Common myeloid progenitor, CD34-positive (primary cell): ENCODE measurements around the gene UBAP2L.

Experiments used
- CTCF ChIA-PET: fragments of 350-600 bp; sonication (Branson Sonifier 250); formaldehyde crosslinking; loops from one replicate; lab custom pipeline; 2021; ENCODE audit warnings: antibody characterized with exemption; lab: Charles Lee
- POLR2A ChIA-PET: fragments of 350-600 bp; sonication (Branson Sonifier 250); formaldehyde crosslinking; loops from one replicate; lab custom pipeline; 2021; ENCODE audit warnings: antibody characterized with exemption; lab: Charles Lee
- DNase-seq, 3 donors: peaks; one replicate each; pipeline versions ENCODE4 v3.0.0 to v3.0.0-alpha.2; 2013
- H3K27ac ChIP-seq, 2 experiments: 1 replicate in 1 of 2; 2 replicates in 1 of 2; pipeline ENCODE4 v1.7.0; 2013; ENCODE audit warnings: inconsistent platforms in 2 of 2, low read length in 2 of 2, mild to moderate bottlenecking in 2 of 2, low read depth in 1 of 2, moderate library complexity in 1 of 2; ENCODE audit not compliant: severe bottlenecking in 2 of 2, insufficient read depth in 1 of 2, poor library complexity in 1 of 2
- H3K27me3 ChIP-seq, 5 experiments: replicated peaks in 2 of 5; 1 replicate in 3 of 5; 2 replicates in 2 of 5; pipeline versions ENCODE4 v1.6.1 to v1.7.0; 2013; ENCODE audit warnings: low read length in 4 of 5, mild to moderate bottlenecking in 2 of 5, moderate library complexity in 2 of 5, inconsistent platforms in 1 of 5; ENCODE audit not compliant: insufficient read depth in 5 of 5, control insufficient read depth in 4 of 5
- H3K36me3 ChIP-seq, 4 experiments: 1 replicate in 2 of 4; 2 replicates in 2 of 4; pipeline versions ENCODE4 v1.6.1 to v1.7.0; 2013; ENCODE audit warnings: low read length in 3 of 4, control low read depth in 1 of 4, mild to moderate bottlenecking in 1 of 4; ENCODE audit not compliant: control insufficient read depth in 4 of 4, insufficient read depth in 4 of 4
- H3K4me1 ChIP-seq, 4 experiments: 1 replicate in 3 of 4; 2 replicates in 1 of 4; pipeline versions ENCODE4 v1.6.1 to v1.7.1; 2013; ENCODE audit warnings: low read length in 3 of 4, mild to moderate bottlenecking in 3 of 4, control low read depth in 1 of 4, inconsistent platforms in 1 of 4, moderate library complexity in 1 of 4; ENCODE audit not compliant: control insufficient read depth in 4 of 4, insufficient read depth in 4 of 4; ENCODE audit errors: control extremely low read depth in 1 of 4
- H3K4me3 ChIP-seq, 7 experiments: 1 replicate in 4 of 7; 2 replicates in 3 of 7; pipeline versions ENCODE4 v1.5.1 to v1.7.0; 2013; ENCODE audit warnings: mild to moderate bottlenecking in 7 of 7, low read length in 6 of 7, moderate library complexity in 6 of 7, inconsistent platforms in 2 of 7, low read depth in 2 of 7, control low read depth in 1 of 7; ENCODE audit not compliant: insufficient read depth in 4 of 7, control insufficient read depth in 1 of 7; ENCODE audit errors: extremely low read depth in 1 of 7
- H3K9me3 ChIP-seq, 5 experiments: 1 replicate in 4 of 5; 2 replicates in 1 of 5; pipeline versions ENCODE4 v1.6.1 to v1.7.1; 2013; ENCODE audit warnings: low read length in 4 of 5, mild to moderate bottlenecking in 2 of 5, inconsistent platforms in 1 of 5, low read depth in 1 of 5, moderate library complexity in 1 of 5; ENCODE audit not compliant: control insufficient read depth in 4 of 5, insufficient read depth in 2 of 5; ENCODE audit errors: control extremely low read depth in 1 of 5
- WGBS: methylation state at CpG from one replicate; pipeline ENCODE4 v1.1.5; 2013; ENCODE audit not compliant: insufficient coverage; 5-methylcytosine and 5-hydroxymethylcytosine counted together

Gene UBAP2L

DNA sequence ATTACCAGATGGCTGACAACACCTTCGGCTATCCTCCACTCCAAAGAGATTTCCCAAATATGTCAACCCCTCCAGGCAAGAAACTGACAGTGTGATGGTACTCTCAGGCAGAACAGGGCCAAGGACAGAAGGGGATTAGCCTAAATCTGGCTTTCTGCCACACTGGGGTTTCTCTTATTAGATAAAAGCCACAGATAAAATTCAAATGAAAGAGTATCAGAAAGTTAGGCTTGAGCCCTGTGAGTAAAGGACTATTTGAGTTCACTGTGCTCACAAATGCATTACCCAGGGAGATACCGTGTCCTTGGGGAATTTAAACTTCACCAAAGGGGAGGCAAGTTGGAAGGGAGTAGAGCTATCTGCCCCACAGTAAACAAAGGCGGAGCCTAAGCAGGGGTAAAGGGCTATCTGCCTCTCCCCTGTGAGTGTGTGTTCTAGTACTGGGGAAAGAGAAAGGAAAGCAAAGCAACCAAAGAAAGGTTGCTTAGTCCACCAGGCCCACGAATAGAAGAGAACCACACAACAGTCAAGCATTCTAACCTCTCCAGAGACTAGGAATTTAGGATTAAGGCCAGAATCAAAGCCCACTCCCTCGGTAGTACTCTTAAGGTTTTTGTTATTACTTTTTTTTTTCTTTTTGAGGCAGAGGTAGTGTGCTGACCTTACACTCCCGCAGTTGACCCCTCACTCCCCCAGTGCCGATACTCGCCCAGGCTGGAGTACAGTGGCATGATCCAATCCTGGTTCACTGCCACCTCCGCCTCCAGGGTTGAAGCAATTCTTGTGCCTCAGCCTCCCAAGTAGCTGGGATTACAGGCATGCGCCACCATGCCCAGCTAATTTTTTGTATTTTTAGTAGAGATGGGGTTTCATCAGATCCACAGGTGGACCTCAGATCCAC lies 41.6 kb upstream of the UBAP2L start:
- Histone ChIP-seq H3K9me3 (no peaks in the 10 kb centered on the region), H3K4me3 (peak overlapping the region in 6 of 7 experiments; percentile 10 to 97 (median 83)), H3K27ac (peak overlapping the region; percentile 48 to 91), H3K27me3 (no peaks in the 10 kb centered on the region), H3K4me1 (peaks cover 56 to 82% (median 74%) of the 10 kb centered on the region in 4 experiments), H3K36me3 (peaks cover 0 to 55% (median 14%) of the 10 kb centered on the region in 4 experiments)
- ChIA-PET POLR2A (interaction anchor here (0.5 kb wide), 1 partner anchor 54 kb away, joined by 4 read pairs; no protein-coding TSS in a partner anchor), CTCF (interaction anchor here (1.1 to 2.2 kb wide), 6 partner anchors 12 to 406 kb away, joined by 3 to 4 read pairs (median 3); partner anchors contain the start of gene HAX1)
- 91% methylated on average over 4 of the region's 10 CpGs for WGBS
- DNase-seq: no peak

DNA sequence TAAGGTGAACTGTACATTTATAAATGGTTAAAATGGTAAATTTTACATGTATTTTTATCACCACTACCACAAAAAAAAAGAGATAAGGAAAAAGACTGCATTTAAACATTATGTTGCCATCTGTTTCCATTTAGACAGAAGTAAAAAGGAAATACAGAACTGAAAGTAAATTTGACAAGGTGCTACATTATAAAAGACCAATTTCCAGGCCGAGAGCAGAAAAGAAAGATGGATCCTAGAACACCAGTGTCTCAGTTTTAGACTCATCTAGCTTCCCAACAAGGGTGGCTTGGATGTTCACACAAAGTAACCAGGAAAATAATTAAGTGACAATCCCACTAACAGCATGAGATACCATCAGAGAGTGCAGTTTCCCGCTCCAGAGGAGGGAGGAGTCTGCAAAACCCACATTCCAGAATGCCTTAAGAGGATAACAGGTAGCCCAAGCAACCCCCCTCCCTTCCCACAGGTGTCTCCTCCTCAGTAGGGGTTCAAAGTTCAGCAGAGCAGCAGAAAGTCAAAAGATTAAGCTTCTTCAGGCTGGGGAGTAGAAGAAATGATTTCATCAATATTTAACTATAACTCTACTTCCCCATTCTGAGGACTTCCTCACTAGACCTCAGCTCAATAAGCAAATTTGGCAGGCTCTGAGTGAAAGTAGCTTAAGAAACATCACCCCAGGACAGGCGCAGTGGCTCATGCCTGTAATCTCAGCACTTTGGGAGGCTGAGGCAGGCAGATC lies 40.6 kb upstream of the UBAP2L start:
- 56% methylated on average over 2 of the region's 3 CpGs for WGBS
- H3K36me3 ChIP-seq: peaks cover 0 to 48% (median 8%) of the 10 kb centered on the region in 4 experiments
- H3K4me1 ChIP-seq: peaks cover 56 to 83% (median 74%) of the 10 kb centered on the region in 4 experiments
- ChIA-PET POLR2A (interaction anchor here (0.7 kb wide), 1 partner anchor 10 kb away, joined by 3 read pairs; no protein-coding TSS in a partner anchor), CTCF (interaction anchor here (1.0 to 2.9 kb wide), 5 partner anchors 13 to 92 kb away, joined by 3 to 9 read pairs (median 3); no protein-coding TSS in a partner anchor)
- H3K9me3 ChIP-seq: no peaks in the 10 kb centered on the region
- DNase-seq: peak; percentile 57 to 82 (median 75)
- H3K4me3 ChIP-seq: peak overlapping the region in 6 of 7 experiments; percentile 34 to 97 (median 83)
- H3K27me3 ChIP-seq: no peaks in the 10 kb centered on the region
- H3K27ac ChIP-seq: peak overlapping the region; percentile 49 to 91

DNA sequence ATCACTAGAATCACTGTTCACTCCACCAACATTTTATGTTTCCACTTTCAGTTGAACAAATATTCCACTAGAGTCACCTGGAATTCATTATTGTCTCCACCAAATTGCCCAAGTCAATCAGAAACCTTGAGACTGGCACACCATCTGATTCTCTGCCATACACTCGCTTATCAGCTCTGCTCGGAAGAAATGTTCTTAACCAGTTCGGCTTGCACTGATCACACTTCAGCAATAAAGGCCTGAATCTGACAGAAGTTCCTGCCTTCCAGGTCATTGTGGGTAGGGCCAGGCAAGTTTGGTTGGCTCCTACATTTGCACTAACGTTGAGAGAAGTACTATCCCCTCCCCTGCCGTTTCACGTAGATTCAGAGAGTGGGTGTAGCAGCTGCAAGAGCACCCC lies 38.8 kb upstream of the UBAP2L start:
- peak overlapping the region; percentile 77 to 97 (median 89) for H3K4me3 ChIP-seq
- H3K36me3 ChIP-seq: peaks cover 0 to 33% (median 5%) of the 10 kb centered on the region in 4 experiments
- peak overlapping the region; percentile 82 to 91 for H3K27ac ChIP-seq
- no peak for DNase-seq
- no peaks in the 10 kb centered on the region for H3K9me3 ChIP-seq
- WGBS: 0% methylated on average over 3 of the region's 6 CpGs
- H3K27me3 ChIP-seq: no peaks in the 10 kb centered on the region
- ChIA-PET POLR2A (interaction anchor here (0.6 to 1.6 kb wide), 7 partner anchors 8 to 196 kb away, joined by 3 to 8 read pairs (median 3); partner anchors contain the start of genes RAB13, RPS27, TPM3 and UBAP2L), CTCF (interaction anchor here (1.0 to 2.9 kb wide), 3 partner anchors 18 to 37 kb away, joined by 3 to 9 read pairs (median 4); no protein-coding TSS in a partner anchor)
- H3K4me1 ChIP-seq: peaks cover 45 to 68% (median 57%) of the 10 kb centered on the region in 4 experiments

DNA sequence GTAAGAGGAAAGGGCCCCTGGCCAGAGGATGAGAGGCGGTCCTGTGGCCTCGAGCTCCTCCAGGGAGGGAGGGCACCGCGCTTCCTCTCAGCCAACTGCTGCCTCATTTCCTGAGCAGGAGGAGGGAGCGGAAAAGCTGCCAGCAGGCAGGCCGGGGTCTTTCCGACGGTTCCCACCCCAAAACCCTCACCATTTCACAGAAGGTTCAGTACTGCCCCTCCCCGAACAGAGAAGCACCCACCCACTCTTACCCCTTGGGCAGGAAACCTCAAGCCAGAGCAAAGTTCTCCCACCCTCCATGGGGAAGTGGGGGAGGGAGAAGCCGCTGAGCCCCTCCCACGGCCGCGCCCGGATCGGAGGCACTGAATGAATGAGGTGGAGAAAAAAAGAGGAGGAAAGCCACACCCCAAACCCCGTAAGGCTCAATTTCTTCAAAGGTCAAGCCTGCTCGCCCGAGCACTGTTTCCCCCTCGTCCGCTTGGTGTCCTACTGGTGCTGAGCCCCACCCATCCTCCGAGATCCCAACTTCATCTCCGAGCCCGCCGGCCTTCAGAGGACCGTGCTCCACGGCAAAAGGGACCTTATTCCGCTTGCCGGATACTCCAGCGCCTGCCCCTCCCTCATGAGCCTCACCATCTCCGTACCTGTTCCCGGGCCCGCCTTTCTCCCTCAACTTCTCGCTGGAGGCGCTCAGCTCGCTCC lies 38.3 kb upstream of the UBAP2L start:
- 0% methylated on average over 24 of the region's 35 CpGs for WGBS
- peak overlapping the region; percentile 82 to 91 for H3K27ac ChIP-seq
- H3K9me3 ChIP-seq: no peaks in the 10 kb centered on the region
- POLR2A ChIA-PET: interaction anchor here (0.6 to 1.6 kb wide), 9 partner anchors 9 to 314 kb away, joined by 3 to 8 read pairs (median 3); partner anchors contain the start of genes RAB13, RPS27, TPM3 and UBAP2L
- H3K4me3 ChIP-seq: peak overlapping the region; percentile 77 to 97 (median 89)
- no peaks in the 10 kb centered on the region for H3K27me3 ChIP-seq
- peak; percentile 94 to 99 (median 98) for DNase-seq
- peaks cover 39 to 63% (median 51%) of the 10 kb centered on the region in 4 experiments for H3K4me1 ChIP-seq
- peaks cover 0 to 28% (median 5%) of the 10 kb centered on the region in 4 experiments for H3K36me3 ChIP-seq
- CTCF ChIA-PET: interaction anchor here (1.0 to 2.9 kb wide), 4 partner anchors 13 to 36 kb away, joined by 3 to 9 read pairs (median 4); no protein-coding TSS in a partner anchor

DNA sequence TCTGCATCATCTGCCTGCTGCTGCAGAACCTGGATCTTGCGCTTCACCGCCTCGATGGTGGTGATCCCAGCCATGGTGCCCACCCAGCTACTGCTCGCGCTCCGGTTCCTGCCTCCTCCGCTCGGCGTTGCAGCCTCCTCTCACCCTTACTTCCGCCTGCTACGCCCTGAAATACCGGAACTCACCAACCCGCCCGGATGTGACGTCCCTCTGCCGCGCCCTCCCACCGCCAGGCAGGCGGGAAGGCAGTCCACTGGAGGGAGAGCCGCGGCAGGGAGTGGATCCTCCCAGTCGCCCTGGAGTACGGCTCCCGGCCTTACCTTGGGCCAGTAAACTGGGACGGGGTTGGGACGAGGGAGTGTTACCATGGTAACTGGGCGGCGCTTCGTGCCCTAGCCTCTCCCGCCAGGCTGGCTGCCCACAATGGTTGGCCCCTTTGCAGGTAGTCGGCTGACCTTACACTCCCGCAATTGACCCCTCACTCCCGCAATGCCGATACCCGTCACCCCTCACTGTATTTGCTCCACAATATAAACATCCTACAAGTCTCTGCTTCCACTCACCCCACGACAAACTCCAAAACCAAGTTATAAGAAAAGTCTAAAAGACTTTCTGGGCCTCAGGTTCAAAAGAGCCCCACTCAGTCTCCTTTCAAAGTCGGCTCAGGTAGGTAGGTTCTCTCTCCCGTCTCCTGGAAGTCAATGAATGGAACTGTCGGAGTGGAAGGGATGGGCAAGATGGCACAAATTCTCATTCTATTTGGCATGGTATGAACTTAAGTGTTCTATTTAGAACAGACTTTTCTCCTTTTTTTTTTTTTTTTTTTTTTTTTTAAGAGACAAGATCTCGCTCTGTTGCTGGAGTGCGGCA lies 37.5 kb upstream of the UBAP2L start:
- DNase-seq: peak; percentile 95 to 96 (median 96)
- WGBS: 6% methylated on average over 34 of the region's 41 CpGs
- peaks cover 31 to 55% (median 43%) of the 10 kb centered on the region in 4 experiments for H3K4me1 ChIP-seq
- H3K27ac ChIP-seq: peak overlapping the region; percentile 82 to 91
- ChIA-PET CTCF (interaction anchor here (0.6 to 1.1 kb wide), 3 partner anchors 12 to 203 kb away, joined by 3 to 4 read pairs (median 3); no protein-coding TSS in a partner anchor), POLR2A (interaction anchor here (0.6 to 1.6 kb wide), 5 partner anchors 9 to 314 kb away, joined by 3 to 8 read pairs (median 3); partner anchors contain the start of genes TPM3 and UBAP2L)
- peaks cover 0 to 20% (median 5%) of the 10 kb centered on the region in 4 experiments for H3K36me3 ChIP-seq
- no peaks in the 10 kb centered on the region for H3K9me3 ChIP-seq
- H3K27me3 ChIP-seq: no peaks in the 10 kb centered on the region
- peak overlapping the region; percentile 77 to 97 (median 89) for H3K4me3 ChIP-seq
